HL-60 (cell line): ENCODE measurements around the gene ARHGAP24.

Source experiments
- POLR2AphosphoS5 ChIP-seq: IDR thresholded peaks from 2 replicates; pipeline ENCODE4 v1.6.1; 2012; ENCODE audit warnings: low read depth
- SPI1 ChIP-seq: IDR thresholded peaks from 2 replicates; pipeline ENCODE4 v1.6.1; 2012; ENCODE audit warnings: low read depth, mild to moderate bottlenecking, borderline replicate concordance
- TF ChIP-seq, protein P1 (sequence below): IDR thresholded peaks from one replicate; pipeline ENCODE4 v1.5.1; 2011; ENCODE audit warnings: low read length, control low read depth, inconsistent platforms; ENCODE audit not compliant: insufficient read depth
- TF ChIP-seq, protein P2 (sequence below): IDR thresholded peaks from 2 replicates; pipeline ENCODE4 v1.6.1; 2012; ENCODE audit warnings: low read depth; ENCODE audit not compliant: insufficient replicate concordance

DNA sequence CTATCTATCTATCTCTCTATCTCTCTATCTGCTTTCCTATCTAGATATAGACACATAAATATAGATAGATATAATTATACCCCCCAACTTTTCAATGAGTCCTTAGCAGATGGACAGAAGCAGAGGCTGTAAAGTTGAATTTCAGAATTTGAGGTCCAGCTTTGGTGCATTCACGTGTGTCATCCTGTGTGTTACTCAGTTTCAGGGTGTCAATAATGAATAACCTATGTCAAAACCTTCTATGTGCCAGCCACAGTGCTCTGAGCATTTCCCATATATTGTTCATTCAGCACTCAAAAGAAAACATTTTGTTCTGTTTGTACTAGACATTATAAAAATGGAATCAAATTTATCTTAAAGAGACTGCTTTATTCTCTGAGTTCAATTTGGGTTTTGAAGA, 310.0 kb downstream of the ARHGAP24 start:
- TF ChIP-seq, protein P1, sequence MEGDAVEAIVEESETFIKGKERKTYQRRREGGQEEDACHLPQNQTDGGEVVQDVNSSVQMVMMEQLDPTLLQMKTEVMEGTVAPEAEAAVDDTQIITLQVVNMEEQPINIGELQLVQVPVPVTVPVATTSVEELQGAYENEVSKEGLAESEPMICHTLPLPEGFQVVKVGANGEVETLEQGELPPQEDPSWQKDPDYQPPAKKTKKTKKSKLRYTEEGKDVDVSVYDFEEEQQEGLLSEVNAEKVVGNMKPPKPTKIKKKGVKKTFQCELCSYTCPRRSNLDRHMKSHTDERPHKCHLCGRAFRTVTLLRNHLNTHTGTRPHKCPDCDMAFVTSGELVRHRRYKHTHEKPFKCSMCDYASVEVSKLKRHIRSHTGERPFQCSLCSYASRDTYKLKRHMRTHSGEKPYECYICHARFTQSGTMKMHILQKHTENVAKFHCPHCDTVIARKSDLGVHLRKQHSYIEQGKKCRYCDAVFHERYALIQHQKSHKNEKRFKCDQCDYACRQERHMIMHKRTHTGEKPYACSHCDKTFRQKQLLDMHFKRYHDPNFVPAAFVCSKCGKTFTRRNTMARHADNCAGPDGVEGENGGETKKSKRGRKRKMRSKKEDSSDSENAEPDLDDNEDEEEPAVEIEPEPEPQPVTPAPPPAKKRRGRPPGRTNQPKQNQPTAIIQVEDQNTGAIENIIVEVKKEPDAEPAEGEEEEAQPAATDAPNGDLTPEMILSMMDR: no peak
- TF ChIP-seq SPI1 (no peak), POLR2AphosphoS5 (no peak)
- TF ChIP-seq, protein P2, sequence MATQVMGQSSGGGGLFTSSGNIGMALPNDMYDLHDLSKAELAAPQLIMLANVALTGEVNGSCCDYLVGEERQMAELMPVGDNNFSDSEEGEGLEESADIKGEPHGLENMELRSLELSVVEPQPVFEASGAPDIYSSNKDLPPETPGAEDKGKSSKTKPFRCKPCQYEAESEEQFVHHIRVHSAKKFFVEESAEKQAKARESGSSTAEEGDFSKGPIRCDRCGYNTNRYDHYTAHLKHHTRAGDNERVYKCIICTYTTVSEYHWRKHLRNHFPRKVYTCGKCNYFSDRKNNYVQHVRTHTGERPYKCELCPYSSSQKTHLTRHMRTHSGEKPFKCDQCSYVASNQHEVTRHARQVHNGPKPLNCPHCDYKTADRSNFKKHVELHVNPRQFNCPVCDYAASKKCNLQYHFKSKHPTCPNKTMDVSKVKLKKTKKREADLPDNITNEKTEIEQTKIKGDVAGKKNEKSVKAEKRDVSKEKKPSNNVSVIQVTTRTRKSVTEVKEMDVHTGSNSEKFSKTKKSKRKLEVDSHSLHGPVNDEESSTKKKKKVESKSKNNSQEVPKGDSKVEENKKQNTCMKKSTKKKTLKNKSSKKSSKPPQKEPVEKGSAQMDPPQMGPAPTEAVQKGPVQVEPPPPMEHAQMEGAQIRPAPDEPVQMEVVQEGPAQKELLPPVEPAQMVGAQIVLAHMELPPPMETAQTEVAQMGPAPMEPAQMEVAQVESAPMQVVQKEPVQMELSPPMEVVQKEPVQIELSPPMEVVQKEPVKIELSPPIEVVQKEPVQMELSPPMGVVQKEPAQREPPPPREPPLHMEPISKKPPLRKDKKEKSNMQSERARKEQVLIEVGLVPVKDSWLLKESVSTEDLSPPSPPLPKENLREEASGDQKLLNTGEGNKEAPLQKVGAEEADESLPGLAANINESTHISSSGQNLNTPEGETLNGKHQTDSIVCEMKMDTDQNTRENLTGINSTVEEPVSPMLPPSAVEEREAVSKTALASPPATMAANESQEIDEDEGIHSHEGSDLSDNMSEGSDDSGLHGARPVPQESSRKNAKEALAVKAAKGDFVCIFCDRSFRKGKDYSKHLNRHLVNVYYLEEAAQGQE: no peak
